Naive thymus-derived CD8-positive, alpha-beta T cell (primary cell): ENCODE measurements around the gene CDC6. TPM values are rescaled to one million over a fixed set of nuclear protein-coding genes. Genes with fewer than 3 reads are reported as not detected.

Experiments
- ATAC-seq, 2 donors: fragments of 150-1000 bp; cut with Tn5 transposase in 1 of 2; sonication (Bioruptor Pico), chemical (Tn5 transposase) in 1 of 2; 1 replicate in 1 of 2; 2 replicates in 1 of 2; pipeline ENCODE4 v1.10.0; 2021; ENCODE audit warnings: mild to moderate bottlenecking in 2 of 2, moderate library complexity in 2 of 2
- POLR2A ChIA-PET: fragments of 350-600 bp; sonication (Branson Sonifier 250); formaldehyde crosslinking; loops from one replicate; lab custom pipeline; 2021; ENCODE audit warnings: antibody characterized with exemption; lab: Charles Lee
- DNase-seq, 10 donors: peaks; one replicate each; pipeline versions ENCODE4 v3.0.0 to v3.0.0-alpha.2; 2020 to 2022
- H3K27ac Mint-ChIP-seq, 10 donors: one replicate each; pipeline ENCODE4 v1.8.0; 2020 to 2022; ENCODE audit warnings: mild to moderate bottlenecking in 10 of 10, mixed read lengths in 10 of 10, moderate library complexity in 4 of 10, inconsistent platforms in 1 of 10
- H3K27me3 Mint-ChIP-seq, 5 donors: one replicate each; pipeline ENCODE4 v1.8.0; 2021 to 2022; ENCODE audit warnings: mixed read lengths in 5 of 5
- H3K36me3 Mint-ChIP-seq, 3 donors: one replicate each; pipeline ENCODE4 v1.8.0; 2020 to 2022; ENCODE audit warnings: mixed read lengths in 3 of 3, mild to moderate bottlenecking in 2 of 3, inconsistent platforms in 1 of 3
- H3K4me1 Mint-ChIP-seq, 4 donors: one replicate each; pipeline ENCODE4 v1.8.0; 2021 to 2022; ENCODE audit warnings: mixed read lengths in 4 of 4
- H3K4me3 Mint-ChIP-seq, 10 donors: one replicate each; pipeline ENCODE4 v1.8.0; 2020 to 2022; ENCODE audit warnings: mild to moderate bottlenecking in 10 of 10, mixed read lengths in 10 of 10, moderate library complexity in 6 of 10, inconsistent platforms in 1 of 10
- H3K9me3 Mint-ChIP-seq, 9 donors: one replicate each; pipeline ENCODE4 v1.8.0; 2020 to 2022; ENCODE audit warnings: mixed read lengths in 9 of 9, mild to moderate bottlenecking in 3 of 9, inconsistent platforms in 1 of 9, moderate library complexity in 1 of 9
- polyA plus RNA-seq, 3 donors: library from polyadenylated mRNA; unstranded; fragments of 300-500 nt; fragmentation: Illumina TruSeq; gene quantifications; one replicate each; pipeline ENCODE4 v1.2.3, GENCODE V29; 2021
- total RNA-seq, 8 experiments: library from RNA in 2 of 8; stranded (reverse) in 2 of 8; gene quantifications; one replicate each; pipeline ENCODE4 v1.2.3 and lab custom pipeline; 2021 to 2026

The CDC6 gene
- total and polyA plus RNA-seq, 5 experiments from 2014 or later = 0.08 to 1.6 (median 1.5) TPM; not detected in 2

DNA sequence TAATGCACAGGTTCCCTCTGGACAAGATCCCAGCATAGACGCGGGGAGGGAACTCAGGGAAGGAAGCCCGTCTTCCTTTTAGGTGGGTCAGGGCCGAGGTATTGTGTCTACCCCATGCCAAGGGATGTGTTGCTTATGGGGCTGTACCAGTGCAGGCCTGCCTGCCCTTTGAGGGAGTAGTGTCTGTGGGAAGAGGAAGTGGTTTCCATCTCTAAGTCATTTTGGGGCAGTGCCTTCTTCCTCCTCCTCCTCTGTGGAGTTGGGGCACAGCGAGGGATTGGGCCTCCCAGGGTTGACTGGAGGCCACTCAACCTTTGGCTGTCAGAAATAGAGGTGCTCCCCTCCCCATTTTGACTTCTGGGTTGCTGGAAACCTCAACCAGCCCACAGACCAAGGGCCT lies 50.4 kb downstream of the CDC6 start:
- Mint-ChIP-seq H3K27ac (peak overlapping the region; percentile 63 to 96 (median 83)), H3K4me3 (peak overlapping the region in 6 of 10 donors; percentile 10 to 56 (median 22)), H3K4me1 (peaks cover 39 to 78% (median 75%) of the 10 kb centered on the region in 4 donors), H3K36me3 (peaks cover 0 to 21% (median 1%) of the 10 kb centered on the region in 3 donors), H3K9me3 (no peaks in the 10 kb centered on the region), H3K27me3 (no peaks in the 10 kb centered on the region)
- DNase-seq (no peak), ATAC-seq (no peak)
- POLR2A ChIA-PET = interaction anchor here (1.5 to 12.6 kb wide), 3 partner anchors 10 to 27 kb away, joined by 4 to 283 read pairs (median 7); no protein-coding TSS in a partner anchor

DNA sequence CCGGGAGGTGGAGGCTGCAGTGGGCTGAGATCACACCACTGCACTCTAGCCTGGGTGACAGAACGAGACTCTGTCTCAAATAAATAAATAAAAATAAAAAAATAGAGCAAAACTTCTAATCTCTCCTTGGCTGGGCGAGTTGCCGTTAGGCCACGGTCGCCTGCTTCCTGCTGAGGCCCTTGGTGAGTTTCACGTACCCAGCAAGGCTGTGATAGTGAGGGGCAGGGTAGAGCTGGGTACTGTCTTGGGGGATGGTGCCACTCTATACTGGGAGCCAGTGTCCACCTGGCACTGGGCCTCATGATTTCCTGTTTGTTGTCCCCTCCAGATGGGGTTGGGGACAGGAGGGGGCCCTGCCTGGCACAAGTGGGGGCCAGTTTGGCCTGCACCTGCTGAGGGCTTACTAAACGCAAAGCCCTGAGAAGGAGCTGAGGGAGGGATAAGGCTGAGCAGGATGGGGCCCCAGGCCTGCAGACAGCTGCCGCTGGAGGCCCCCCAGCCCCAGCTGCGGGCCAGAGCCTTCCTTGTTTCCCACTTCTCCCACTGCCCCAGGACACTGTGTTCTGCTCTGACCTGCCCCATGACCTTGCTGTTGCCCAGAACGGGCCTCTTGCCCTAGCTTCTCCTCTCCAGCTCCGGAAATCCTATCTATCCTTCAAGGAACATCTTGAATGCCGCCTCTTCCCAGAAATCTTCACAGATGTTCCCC lies 51.4 kb downstream of the CDC6 start:
- POLR2A ChIA-PET = interaction anchor here (0.6 to 12.6 kb wide), 8 partner anchors 11 to 595 kb away, joined by 3 to 283 read pairs (median 5); no protein-coding TSS in a partner anchor
- Mint-ChIP-seq H3K27me3 (no peaks in the 10 kb centered on the region), H3K4me3 (peak overlapping the region in 7 of 10 donors; percentile 23 to 51 (median 36)), H3K27ac (peak overlapping the region; percentile 77 to 98 (median 96)), H3K4me1 (peaks cover 43 to 79% (median 76%) of the 10 kb centered on the region in 4 donors), H3K36me3 (peaks cover 0 to 13% (median 0%) of the 10 kb centered on the region in 3 donors), H3K9me3 (no peaks in the 10 kb centered on the region)
- no peak for DNase-seq
- no peak for ATAC-seq

DNA sequence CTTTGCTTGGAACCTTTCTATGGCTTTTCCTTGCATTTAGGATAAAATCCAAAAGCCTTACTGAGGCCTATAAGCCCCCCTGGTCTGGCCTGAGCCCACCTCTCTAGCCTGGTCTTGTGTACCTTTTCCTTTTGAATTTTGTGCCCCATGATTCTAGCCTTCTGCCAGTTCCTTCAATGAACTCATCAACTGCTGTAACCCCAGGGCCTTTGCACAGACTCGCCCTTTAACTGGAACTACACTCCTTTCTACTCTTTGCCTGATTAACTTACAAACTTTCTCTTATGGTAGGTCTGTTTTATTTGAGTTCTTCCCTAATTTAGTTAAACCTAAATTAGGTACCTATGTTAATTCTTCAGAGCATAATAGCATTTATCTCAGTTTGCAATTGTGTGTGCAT lies 52.6 kb downstream of the CDC6 start:
- Mint-ChIP-seq H3K36me3 (peaks cover 0 to 6% (median 0%) of the 10 kb centered on the region in 3 donors), H3K4me1 (peaks cover 45 to 79% (median 74%) of the 10 kb centered on the region in 4 donors), H3K27ac (peak overlapping the region; percentile 72 to 98 (median 96)), H3K27me3 (no peaks in the 10 kb centered on the region), H3K4me3 (peak overlapping the region in 8 of 10 donors; percentile 13 to 89 (median 82)), H3K9me3 (no peaks in the 10 kb centered on the region)
- ATAC-seq = no peak
- no peak for DNase-seq
- POLR2A ChIA-PET = interaction anchor here (0.9 to 12.6 kb wide), 4 partner anchors 11 to 22 kb away, joined by 3 to 283 read pairs (median 6); no protein-coding TSS in a partner anchor

DNA sequence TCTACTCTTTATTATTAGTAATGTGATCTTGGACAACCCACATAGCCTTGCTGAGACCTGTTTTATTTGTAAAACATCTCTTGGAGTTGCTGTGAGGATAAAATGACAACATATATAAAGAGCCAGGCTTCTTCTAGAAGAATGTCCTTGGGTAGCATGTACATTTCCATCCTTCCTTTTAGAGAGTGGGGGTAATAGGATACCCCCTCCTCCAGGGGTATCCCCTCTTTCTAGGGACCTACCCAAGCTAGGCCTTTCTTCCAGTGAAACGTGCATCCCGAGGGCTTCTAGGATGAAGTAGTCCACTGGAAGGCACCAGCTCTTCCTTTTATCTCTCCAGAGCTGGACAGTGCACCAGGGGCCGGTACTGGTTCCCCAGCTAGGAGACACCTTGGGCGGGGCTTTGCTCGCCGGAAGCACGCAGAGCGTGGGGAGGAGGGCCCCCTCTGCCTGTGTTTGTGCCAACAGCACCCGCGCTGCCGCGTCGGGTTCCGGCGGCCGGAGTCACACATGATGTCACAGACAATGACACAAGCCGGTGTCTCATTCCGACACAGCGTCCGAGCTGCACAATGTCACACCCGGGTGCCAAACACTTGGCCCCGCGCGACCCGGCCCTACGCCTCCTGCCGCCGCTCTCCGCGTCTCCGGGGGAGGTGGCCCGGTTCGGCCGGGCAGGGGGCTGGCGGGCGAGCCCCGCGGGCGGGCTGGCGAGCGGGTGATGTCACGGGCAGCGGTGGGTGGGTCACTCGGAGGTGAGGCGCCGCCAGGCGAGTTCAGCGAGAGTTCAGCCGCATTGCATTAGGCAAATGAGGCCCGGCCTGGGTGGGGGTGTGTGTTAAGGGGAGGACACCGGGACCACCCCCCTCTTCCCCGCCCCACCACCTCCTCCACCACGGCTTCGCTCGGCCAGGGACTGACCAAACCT lies 53.5 kb downstream of the CDC6 start:
- H3K27ac Mint-ChIP-seq = peak overlapping the region; percentile 80 to 98 (median 96)
- DNase-seq (peak; percentile 78 to 95 (median 87)), ATAC-seq (peak; percentile 63 to 81)
- H3K4me1 Mint-ChIP-seq = peaks cover 49 to 87% (median 81%) of the 10 kb centered on the region in 4 donors
- POLR2A ChIA-PET = interaction anchor here (0.7 to 12.6 kb wide), 9 partner anchors 13 to 262 kb away, joined by 3 to 283 read pairs (median 3); no protein-coding TSS in a partner anchor
- H3K4me3 Mint-ChIP-seq = peak overlapping the region; percentile 71 to 89 (median 84)
- H3K9me3 Mint-ChIP-seq = no peaks in the 10 kb centered on the region
- no peaks in the 10 kb centered on the region for H3K27me3 Mint-ChIP-seq
- H3K36me3 Mint-ChIP-seq = peaks cover 0 to 6% (median 0%) of the 10 kb centered on the region in 3 donors

DNA sequence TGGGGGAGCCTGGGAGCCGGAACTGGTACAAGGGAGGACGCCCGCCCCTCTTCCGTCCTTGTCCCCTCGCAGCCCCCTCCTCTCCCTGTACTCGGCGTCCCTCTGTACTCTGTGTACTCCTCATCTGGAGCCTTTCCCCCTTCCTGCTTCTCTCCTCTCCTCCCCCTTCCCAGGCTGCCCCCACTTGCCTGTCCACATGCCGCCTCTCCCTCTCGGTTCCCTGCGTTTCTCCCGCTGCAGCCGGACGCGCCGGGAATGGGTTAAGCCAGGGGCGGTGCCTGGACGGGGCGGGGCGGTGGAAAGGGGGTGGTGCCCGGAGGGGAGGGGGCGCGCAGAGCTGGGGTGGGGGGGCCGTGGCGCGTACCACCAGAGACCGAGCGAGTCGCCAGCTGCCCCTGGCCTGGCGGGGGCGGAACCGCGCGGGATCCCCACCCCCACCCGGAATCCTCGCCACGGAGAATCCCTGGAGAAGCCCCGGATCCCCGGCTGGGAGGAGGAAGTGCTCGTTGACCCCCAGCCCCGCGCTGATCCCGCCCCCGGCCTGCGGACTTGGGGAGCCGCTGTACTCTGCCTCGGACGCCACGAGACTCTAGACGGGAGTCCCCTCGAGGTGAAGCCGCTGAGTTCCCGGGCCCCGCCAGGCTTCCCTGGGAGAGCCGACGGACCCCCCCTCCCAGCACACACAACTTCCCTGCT lies 54.3 kb downstream of the CDC6 start:
- POLR2A ChIA-PET = interaction anchor here (0.9 to 12.6 kb wide), 5 partner anchors 14 to 261 kb away, joined by 3 to 283 read pairs (median 10); partner anchors contain the start of gene RARA
- Mint-ChIP-seq H3K4me1 (peaks cover 51 to 90% (median 83%) of the 10 kb centered on the region in 4 donors), H3K36me3 (peaks cover 0 to 6% (median 0%) of the 10 kb centered on the region in 3 donors), H3K4me3 (peak overlapping the region; percentile 58 to 88 (median 84)), H3K9me3 (no peaks in the 10 kb centered on the region), H3K27me3 (no peaks in the 10 kb centered on the region), H3K27ac (peak overlapping the region in 9 of 10 donors; percentile 82 to 98 (median 96))
- DNase-seq (peak in 1 of 10 donors; percentile 16), ATAC-seq (peak; percentile 0 to 6)

DNA sequence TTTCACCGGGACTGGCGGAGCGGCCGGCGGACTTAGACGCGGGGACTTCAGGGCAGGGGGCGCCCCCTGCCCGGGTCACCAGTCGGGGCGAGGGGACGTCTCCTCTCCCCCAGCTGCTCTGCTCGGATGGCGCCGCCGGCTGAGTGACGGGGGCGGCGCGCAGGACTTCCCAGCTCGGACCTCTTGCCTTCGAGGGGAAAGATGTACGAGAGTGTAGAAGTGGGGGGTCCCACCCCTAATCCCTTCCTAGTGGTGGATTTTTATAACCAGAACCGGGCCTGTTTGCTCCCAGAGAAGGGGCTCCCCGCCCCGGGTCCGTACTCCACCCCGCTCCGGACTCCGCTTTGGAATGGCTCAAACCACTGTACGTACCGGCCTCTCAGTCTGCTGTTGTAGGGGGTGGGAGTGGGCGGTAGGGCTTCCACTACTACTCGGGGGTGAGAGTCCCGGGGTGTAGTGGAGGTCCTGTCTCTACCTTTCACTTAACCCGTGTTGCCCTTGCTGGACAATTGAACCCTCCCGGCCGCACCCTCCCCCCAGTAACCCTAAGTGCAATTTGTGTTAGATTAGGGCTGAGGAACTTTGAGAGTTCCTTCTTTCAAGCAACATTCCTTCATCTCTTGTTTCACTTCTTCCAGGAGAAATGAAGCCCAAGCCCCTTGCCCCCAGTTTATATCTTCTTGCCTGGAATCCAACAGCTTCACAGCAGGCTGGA lies 55.0 kb downstream of the CDC6 start:
- Mint-ChIP-seq H3K27me3 (no peaks in the 10 kb centered on the region), H3K4me1 (peaks cover 48 to 90% (median 83%) of the 10 kb centered on the region in 4 donors), H3K9me3 (no peaks in the 10 kb centered on the region), H3K36me3 (peaks cover 0 to 6% (median 0%) of the 10 kb centered on the region in 3 donors), H3K4me3 (peak overlapping the region; percentile 64 to 88 (median 83)), H3K27ac (peak overlapping the region; percentile 72 to 96 (median 88))
- POLR2A ChIA-PET = interaction anchor here (0.9 to 12.6 kb wide), 5 partner anchors 15 to 60 kb away, joined by 3 to 283 read pairs (median 6); partner anchors contain the start of gene RARA
- DNase-seq (no peak), ATAC-seq (no peak)

DNA sequence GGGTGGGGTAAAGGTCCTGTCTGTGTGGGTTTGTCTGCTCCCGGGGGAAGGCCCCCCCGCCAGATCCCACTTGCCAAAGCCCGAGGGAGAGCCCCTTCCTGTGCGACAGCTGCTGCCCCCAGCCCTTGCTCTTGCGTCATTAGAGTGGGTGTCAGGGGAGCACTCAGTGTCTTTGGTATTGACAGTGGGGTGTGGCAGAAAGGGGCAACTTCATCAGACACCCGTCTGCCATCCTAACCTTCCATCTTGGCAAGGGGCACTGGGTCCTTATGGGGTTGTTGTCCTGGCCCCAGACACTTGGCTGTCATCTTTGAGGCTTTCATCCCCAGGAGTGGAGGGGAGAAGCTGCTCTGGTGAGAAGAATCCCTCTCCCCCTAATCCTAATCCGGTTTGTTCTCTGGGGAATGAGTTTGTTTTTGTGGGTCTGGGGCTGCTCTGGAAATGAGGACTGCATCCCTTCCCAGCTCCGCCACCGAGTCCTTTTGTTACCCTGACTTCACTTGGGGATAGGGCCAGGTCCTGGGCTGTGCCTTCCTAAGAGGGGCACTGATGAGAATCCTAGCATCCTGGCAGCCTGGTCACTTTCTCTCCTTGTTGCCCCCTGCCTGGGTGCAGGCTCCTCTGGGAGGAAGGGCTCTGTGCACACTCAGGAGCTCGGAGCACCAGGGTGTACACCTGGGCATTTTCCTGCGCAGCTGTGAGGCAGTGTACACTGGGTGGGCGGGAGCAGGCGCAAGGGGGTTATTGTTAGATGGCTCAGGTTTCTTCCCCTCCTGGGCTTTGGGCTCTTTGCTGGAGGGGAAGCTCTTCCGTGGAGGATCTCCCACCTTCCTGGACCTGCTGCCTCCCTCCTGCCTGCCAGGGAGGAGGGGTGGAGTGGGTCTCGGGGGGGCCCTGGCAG lies 55.8 kb downstream of the CDC6 start:
- no peaks in the 10 kb centered on the region for H3K9me3 Mint-ChIP-seq
- peak overlapping the region; percentile 72 to 96 (median 88) for H3K27ac Mint-ChIP-seq
- POLR2A ChIA-PET = interaction anchor here (0.8 to 12.6 kb wide), 7 partner anchors 11 to 34 kb away, joined by 3 to 283 read pairs (median 6); partner anchors contain the start of gene RARA
- DNase-seq (peak in 3 of 10 donors; percentile 29 to 37 (median 36)), ATAC-seq (no peak)
- H3K4me1 Mint-ChIP-seq = peaks cover 48 to 91% (median 83%) of the 10 kb centered on the region in 4 donors
- no peaks in the 10 kb centered on the region for H3K27me3 Mint-ChIP-seq
- H3K36me3 Mint-ChIP-seq = peaks cover 0 to 6% (median 0%) of the 10 kb centered on the region in 3 donors
- H3K4me3 Mint-ChIP-seq = peak overlapping the region; percentile 64 to 88 (median 84)

DNA sequence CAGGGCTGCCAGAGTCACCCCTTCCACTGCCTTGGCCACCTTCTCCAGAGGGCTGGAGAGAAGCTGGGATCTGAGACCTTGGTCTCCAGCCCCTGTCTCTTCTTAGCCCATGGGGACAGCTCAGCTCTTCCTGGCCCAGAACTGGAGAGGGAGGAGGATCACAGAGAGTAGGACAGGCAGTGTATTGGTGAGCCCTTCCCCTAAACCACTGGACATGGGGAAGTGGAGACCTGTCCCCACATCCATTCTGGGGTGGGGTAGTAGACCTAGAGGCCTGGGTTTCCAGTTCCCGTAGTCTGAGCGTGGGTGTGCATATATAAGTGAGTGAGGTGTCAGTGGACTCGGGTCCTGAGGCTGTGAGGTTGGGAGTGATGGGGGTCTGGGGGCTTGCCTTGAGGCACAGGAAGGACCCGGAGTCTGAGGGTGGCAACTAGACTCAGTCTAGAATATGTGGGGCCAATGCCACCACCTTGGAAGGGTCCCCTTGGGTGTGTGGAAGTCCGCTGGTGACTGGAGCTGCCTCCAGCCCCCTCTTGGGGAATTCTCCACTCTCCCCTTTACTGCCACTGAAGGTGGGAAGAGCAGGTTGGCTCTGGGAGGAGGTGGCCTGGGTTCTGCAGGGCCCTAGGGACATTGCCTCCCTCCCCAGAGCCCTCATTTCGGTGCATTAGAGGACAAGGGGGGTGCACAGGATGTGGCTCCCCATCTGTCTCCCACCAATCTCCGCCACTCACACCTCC lies 56.9 kb downstream of the CDC6 start:
- H3K36me3 Mint-ChIP-seq = peaks cover 0 to 14% (median 4%) of the 10 kb centered on the region in 3 donors
- peak in 1 of 10 donors; percentile 36 for DNase-seq
- H3K9me3 Mint-ChIP-seq = no peaks in the 10 kb centered on the region

DNA sequence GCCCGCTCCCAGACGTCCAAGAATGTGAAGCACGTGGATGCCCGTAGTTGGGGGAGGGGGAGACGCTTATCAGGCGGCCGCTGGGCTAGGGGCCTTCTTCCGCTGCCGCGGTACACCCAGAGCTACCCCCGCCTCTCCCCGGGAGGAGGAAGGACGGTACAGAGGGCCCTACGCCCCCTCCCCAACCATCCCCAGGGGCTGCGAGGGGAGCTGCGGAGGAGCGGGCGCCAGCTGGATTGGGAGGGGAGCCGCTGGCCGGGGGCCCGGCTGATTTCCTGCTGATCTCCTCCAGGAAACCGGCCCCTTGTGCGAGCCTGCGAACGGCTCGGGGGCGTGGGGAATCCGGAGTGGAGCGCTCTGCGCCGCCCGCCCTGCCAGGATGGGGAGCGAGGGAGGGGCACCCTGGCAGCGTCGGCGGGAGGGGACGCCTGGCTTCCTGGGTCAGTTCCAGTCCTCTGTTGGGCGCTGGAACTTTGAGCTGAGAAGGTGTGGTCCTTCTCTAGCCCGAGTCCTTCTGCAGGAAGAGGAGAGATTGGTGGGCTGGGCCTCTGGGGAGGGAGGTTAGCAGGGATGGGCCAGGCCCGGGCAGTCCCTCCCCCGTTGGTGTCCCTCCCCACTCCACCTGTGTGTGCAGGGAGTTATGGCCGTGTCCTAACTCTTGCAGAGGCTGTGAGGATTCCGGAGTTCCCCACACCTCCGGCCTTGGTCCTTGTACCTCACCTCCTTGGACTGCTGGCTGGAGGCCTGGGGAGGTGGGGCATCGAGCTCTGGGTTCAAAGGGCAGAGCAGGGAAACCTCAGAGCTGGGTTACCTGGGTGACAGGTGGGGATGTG lies 57.7 kb downstream of the CDC6 start:
- peak overlapping the region; percentile 59 to 88 (median 83) for H3K4me3 Mint-ChIP-seq
- peaks cover 46 to 93% (median 85%) of the 10 kb centered on the region in 4 donors for H3K4me1 Mint-ChIP-seq
- POLR2A ChIA-PET = interaction anchor here (0.5 to 12.6 kb wide), 12 partner anchors 9 to 532 kb away, joined by 3 to 283 read pairs (median 5); partner anchors contain the start of genes CASC3 and RARA
- H3K36me3 Mint-ChIP-seq = peaks cover 0 to 18% (median 7%) of the 10 kb centered on the region in 3 donors
- peak overlapping the region; percentile 73 to 96 (median 90) for H3K27ac Mint-ChIP-seq
- no peaks in the 10 kb centered on the region for H3K27me3 Mint-ChIP-seq
- no peaks in the 10 kb centered on the region for H3K9me3 Mint-ChIP-seq
- ATAC-seq = peak; percentile 22 to 24
- peak in 3 of 10 donors; percentile 26 to 49 (median 40) for DNase-seq

More for the DNA sequence above, 56.9 kb downstream of the CDC6 start:
- H3K27ac Mint-ChIP-seq = peak overlapping the region; percentile 82 to 96 (median 90)
- H3K27me3 Mint-ChIP-seq = no peaks in the 10 kb centered on the region
- peak; percentile 4 to 7 for ATAC-seq
- peak overlapping the region; percentile 59 to 88 (median 83) for H3K4me3 Mint-ChIP-seq
- POLR2A ChIA-PET = interaction anchor here (0.5 to 12.6 kb wide), 11 partner anchors 10 to 149 kb away, joined by 3 to 283 read pairs (median 6); partner anchors contain the start of gene RARA
- peaks cover 49 to 93% (median 85%) of the 10 kb centered on the region in 4 donors for H3K4me1 Mint-ChIP-seq
